Measurements from ENCODE around the gene UBA6. TPM values are rescaled to one million over a fixed set of nuclear protein-coding genes. Genes with fewer than 3 reads are reported as not detected.
"Not testable (repeated sequence)": the region's sequence is repeated elsewhere in the genome, so short reads cannot be mapped to it uniquely, and the experiment has no call there.

Gene UBA6
- total RNA-seq, 3 donors from 2014 or later, result 37.8 to 85.5 (median 50.5) TPM

GRCh38 chr4:67714955-67715354 is 14.0 kb upstream of the UBA6 start:
- TF ChIP-seq POLR2AphosphoS5 (IDR thresholded peaks at IDR 0.05) (no peak), CTCF (IDR thresholded peaks at IDR 0.05) (no peak), POLR2A (IDR thresholded peaks at IDR 0.05) (no peak)
- Histone ChIP-seq H3K36me3 (no peaks in the 10 kb centered on the region), H3K27me3 (no peaks in the 10 kb centered on the region), H3K9me3 (no peaks in the 10 kb centered on the region), H3K4me3 (no peak overlapping the region), H3K4me1 (no peaks in the 10 kb centered on the region), H3K27ac (no peak overlapping the region)
- intact Hi-C loops (cut with DNase I; ENCODE audit: low total_unique reads), result no loop called here
- no peak for DNase-seq (ENCODE audit: low spot score in 2 of 2)

GRCh38 chr4:67714248-67714583 is 13.3 kb upstream of the UBA6 start:
- H3K27ac ChIP-seq, result no peak overlapping the region
- H3K4me1 ChIP-seq, result no peaks in the 10 kb centered on the region
- H3K36me3 ChIP-seq, result no peaks in the 10 kb centered on the region
- DNase-seq (ENCODE audit: low spot score in 2 of 2), result no peak
- no peaks in the 10 kb centered on the region for H3K9me3 ChIP-seq
- no peak overlapping the region for H3K4me3 ChIP-seq
- intact Hi-C loops (cut with DNase I; ENCODE audit: low total_unique reads), result no loop called here
- no peak for TF ChIP-seq POLR2AphosphoS5 (IDR thresholded peaks at IDR 0.05)
- no peaks in the 10 kb centered on the region for H3K27me3 ChIP-seq

- DNase-seq (ENCODE audit: low spot score in 2 of 2), result no peak
- intact Hi-C loops (cut with DNase I; ENCODE audit: low total_unique reads), result no loop called here
- no peak for TF ChIP-seq POLR2AphosphoS5 (IDR thresholded peaks at IDR 0.05)
- no peak for TF ChIP-seq CTCF (IDR thresholded peaks at IDR 0.05)
- no peak for TF ChIP-seq POLR2A (IDR thresholded peaks at IDR 0.05)
- H3K4me1 ChIP-seq, result no peaks in the 10 kb centered on the region
- H3K27ac ChIP-seq, result no peak overlapping the region
- no peak overlapping the region for H3K4me3 ChIP-seq
- H3K36me3 ChIP-seq, result no peaks in the 10 kb centered on the region
- H3K27me3 ChIP-seq, result no peaks in the 10 kb centered on the region
- no peaks in the 10 kb centered on the region for H3K9me3 ChIP-seq
Measured at GRCh38 chr4:67713529-67714247, 12.7 kb upstream of the UBA6 start.

- Histone ChIP-seq H3K9me3 (no peaks in the 10 kb centered on the region), H3K27ac (peak overlapping the region in 1 of 2 donors; percentile 49), H3K4me3 (no peak overlapping the region), H3K4me1 (no peaks in the 10 kb centered on the region), H3K36me3 (no peaks in the 10 kb centered on the region), H3K27me3 (no peaks in the 10 kb centered on the region)
- intact Hi-C loops (cut with DNase I; ENCODE audit: low total_unique reads), result no loop called here
- TF ChIP-seq POLR2A (IDR thresholded peaks at IDR 0.05), result no peak
- TF ChIP-seq CTCF (IDR thresholded peaks at IDR 0.05), result no peak
- TF ChIP-seq POLR2AphosphoS5 (IDR thresholded peaks at IDR 0.05), result no peak
- no peak for DNase-seq (ENCODE audit: low spot score in 2 of 2)
Measured at GRCh38 chr4:67712650-67713528, 11.9 kb upstream of the UBA6 start.

GRCh38 chr4:67712000-67712625 is 11.2 kb upstream of the UBA6 start:
- intact Hi-C loops (cut with DNase I; ENCODE audit: low total_unique reads), result no loop called here
- no peak for TF ChIP-seq POLR2A (IDR thresholded peaks at IDR 0.05)
- no peak for TF ChIP-seq POLR2AphosphoS5 (IDR thresholded peaks at IDR 0.05)
- no peak for TF ChIP-seq CTCF (IDR thresholded peaks at IDR 0.05)
- no peak for DNase-seq (ENCODE audit: low spot score in 2 of 2)
- H3K27me3 ChIP-seq, result no peaks in the 10 kb centered on the region
- no peaks in the 10 kb centered on the region for H3K4me1 ChIP-seq
- H3K36me3 ChIP-seq, result no peaks in the 10 kb centered on the region
- peak overlapping the region in 1 of 3 donors; percentile 6 for H3K4me3 ChIP-seq
- H3K27ac ChIP-seq, result peak overlapping the region in 1 of 2 donors; percentile 34
- no peaks in the 10 kb centered on the region for H3K9me3 ChIP-seq

- H3K9me3 ChIP-seq; H3K36me3 ChIP-seq; H3K27me3 ChIP-seq; DNase-seq (ENCODE audit: low spot score in 2 of 2); H3K4me1 ChIP-seq; intact Hi-C loops (cut with DNase I; ENCODE audit: low total_unique reads); H3K4me3 ChIP-seq; H3K27ac ChIP-seq: not testable (repeated sequence)
Measured at GRCh38 chr4:67706682-67707081, 5.7 kb upstream of the UBA6 start.

Measured in breast epithelium (tissue), 4 donors.